Measurements from ENCODE around the gene LEFTY2.

DNA sequence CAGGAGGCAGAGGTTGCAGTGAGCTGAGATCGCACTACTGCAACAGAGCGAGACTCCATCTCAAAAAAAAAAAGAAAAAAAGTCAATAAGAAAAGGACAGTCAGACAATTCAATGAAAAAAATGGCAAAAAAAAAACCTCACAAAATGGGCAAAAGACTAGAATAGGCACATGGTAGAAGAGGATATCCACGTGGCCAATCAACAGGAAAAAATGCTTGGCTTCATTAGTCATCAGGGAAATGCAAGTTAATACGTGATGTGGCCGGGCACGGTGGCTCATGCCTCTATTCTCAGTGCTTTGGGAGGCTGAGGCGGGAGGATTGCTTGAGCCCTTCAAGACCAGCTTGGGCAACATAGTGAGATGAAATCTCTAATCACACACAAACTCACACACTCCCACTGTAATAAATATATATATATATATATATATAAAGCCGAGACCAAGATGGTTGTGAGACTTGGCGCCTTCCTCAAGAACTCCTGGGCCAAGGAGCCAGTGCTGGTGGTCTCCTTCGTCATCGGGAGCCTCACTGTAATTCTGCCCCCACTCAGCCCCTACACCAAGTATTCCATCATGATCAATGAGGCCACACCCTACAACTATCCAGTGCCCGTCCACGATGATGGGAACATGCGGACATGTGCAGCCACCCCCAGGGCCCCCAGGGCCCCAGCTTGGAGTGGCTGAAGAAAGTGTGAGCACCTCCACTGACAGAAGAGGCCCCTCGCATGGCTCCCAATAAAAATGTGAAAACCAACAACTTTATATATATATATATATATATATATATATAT is 22.9 kb upstream of the LEFTY2 start:
- TF ChIP-seq, protein P1, sequence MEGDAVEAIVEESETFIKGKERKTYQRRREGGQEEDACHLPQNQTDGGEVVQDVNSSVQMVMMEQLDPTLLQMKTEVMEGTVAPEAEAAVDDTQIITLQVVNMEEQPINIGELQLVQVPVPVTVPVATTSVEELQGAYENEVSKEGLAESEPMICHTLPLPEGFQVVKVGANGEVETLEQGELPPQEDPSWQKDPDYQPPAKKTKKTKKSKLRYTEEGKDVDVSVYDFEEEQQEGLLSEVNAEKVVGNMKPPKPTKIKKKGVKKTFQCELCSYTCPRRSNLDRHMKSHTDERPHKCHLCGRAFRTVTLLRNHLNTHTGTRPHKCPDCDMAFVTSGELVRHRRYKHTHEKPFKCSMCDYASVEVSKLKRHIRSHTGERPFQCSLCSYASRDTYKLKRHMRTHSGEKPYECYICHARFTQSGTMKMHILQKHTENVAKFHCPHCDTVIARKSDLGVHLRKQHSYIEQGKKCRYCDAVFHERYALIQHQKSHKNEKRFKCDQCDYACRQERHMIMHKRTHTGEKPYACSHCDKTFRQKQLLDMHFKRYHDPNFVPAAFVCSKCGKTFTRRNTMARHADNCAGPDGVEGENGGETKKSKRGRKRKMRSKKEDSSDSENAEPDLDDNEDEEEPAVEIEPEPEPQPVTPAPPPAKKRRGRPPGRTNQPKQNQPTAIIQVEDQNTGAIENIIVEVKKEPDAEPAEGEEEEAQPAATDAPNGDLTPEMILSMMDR (IDR thresholded peaks at IDR 0.05; ENCODE audit: low read length): no peak
- TF ChIP-seq EZH2 (IDR thresholded peaks at IDR 0.05; ENCODE audit: borderline replicate concordance, low read length): no peak

Data from OCI-LY1 (cell line).